Measurements from ENCODE around the gene PTMS. TPM values are rescaled to one million over a fixed set of nuclear protein-coding genes. Genes with fewer than 3 reads are reported as not detected.
A peak's percentile ranks its signal among the peaks of the same experiment; 100 is the strongest.

PTMS gene
- total and polyA plus RNA-seq, 9 of the 15 experiments (the other 6 are each of a cell fraction or from before 2014, with no cell fraction given): 5.1 to 287 (median 78.5) TPM

- TF ChIP-seq E2F5 (CRISPR knock-in tag; IDR thresholded peaks at IDR 0.05) (no peak), CREB3L1 (IDR thresholded peaks at IDR 0.05; ENCODE audit: borderline replicate concordance, low read depth) (no peak), PRDM10 (IDR thresholded peaks at IDR 0.05; ENCODE audit: partially characterized antibody) (peak; percentile 48)
Measured at GRCh38 chr12:6768990-6769389, 2.8 kb downstream of the PTMS start (continued).

- H3K79me2 ChIP-seq (ENCODE audit: control insufficient read depth, insufficient read depth, low read length): peaks cover 27% of the 10 kb centered on the region
- peaks cover 16 to 43% of the 10 kb centered on the region in 2 experiments; a peak in 4 of 5 replicates for H3K4me1 ChIP-seq (replicated peaks in 1 of 2; ENCODE audit: control insufficient read depth in 2 of 2, insufficient read depth in 2 of 2, low read length in 2 of 2)
- H4K20me1 ChIP-seq (replicated peaks; ENCODE audit: control insufficient read depth, insufficient read depth, low read length): no peaks in the 10 kb centered on the region
- DNase-seq (ENCODE audit: extremely low read depth in 1 of 4, low spot score in 3 of 4): no peak
- no peaks in the 10 kb centered on the region for H3K9me3 ChIP-seq (replicated peaks; ENCODE audit: control insufficient read depth, insufficient read depth, low read depth, low read length)
- ChIA-PET CTCF (ENCODE audit: low intra/inter-chr PET ratio) (no interaction called here), POLR2A (interaction anchor here (0.6 to 1.0 kb wide), 3 partner anchors 14 to 162 kb away, joined by 3 to 4 read pairs (median 3); no protein-coding TSS in a partner anchor)
- H3K9ac ChIP-seq (ENCODE audit: insufficient read depth in 1 of 2, low read depth in 2 of 2, low read length in 2 of 2): no peak overlapping the region
- no TSS peak for BruUV-seq (replicated peaks)
- WGBS (ENCODE audit: insufficient coverage, low coverage, missing lambda C conversion rate): no CpG with 5 or more reads among the region's 4 CpGs
- H3K4me2 ChIP-seq (ENCODE audit: insufficient read depth, low read length): no peak overlapping the region
- no peaks in the 10 kb centered on the region; a peak in 1 of 5 replicates for H3K27me3 ChIP-seq (ENCODE audit: control insufficient read depth in 2 of 2, insufficient read depth in 2 of 2, low read length in 2 of 2)
- intact Hi-C loops (cut with micrococcal nuclease): no loop called here
- ATAC-seq: no peak
- no peak overlapping the region for H3K4me3 ChIP-seq
- TF ChIP-seq ZBTB9 (CRISPR knock-in tag; IDR thresholded peaks at IDR 0.05): no peak
- no peak for FAIRE-seq
- no peaks in the 10 kb centered on the region for H3K9me1 ChIP-seq (ENCODE audit: control insufficient read depth, insufficient read depth, low read length)
- no peak overlapping the region for H3K27ac ChIP-seq (ENCODE audit: extremely low read depth, low read depth, low read length)
- peaks cover 32% of the 10 kb centered on the region; the same call in 2 of the 3 replicates for H3K36me3 ChIP-seq (ENCODE audit: control insufficient read depth, insufficient read depth, low read length)
- H2AFZ ChIP-seq (ENCODE audit: low read depth, low read length): no peak overlapping the region
- in situ Hi-C loops (cut with MboI): no loop called here
Measured at GRCh38 chr12:6769666-6770065, 3.5 kb downstream of the PTMS start.

All from K562 (cell line).